Kidney (tissue), 14 donors: ENCODE data around the gene PPM1L. TPM values are rescaled to one million over a fixed set of nuclear protein-coding genes. Genes with fewer than 3 reads are reported as not detected.

Experiments
- DNase-seq, 5 donors: peaks; one replicate each; pipeline ENCODE4 v3.0.0-alpha.2; 2013 to 2020
- FAIRE-seq: peaks from 2 replicates; lab custom pipeline; 2012; peaks lifted over from hg19 to GRCh38; lab: Jason Lieb, UNC
- H3K27ac ChIP-seq, 2 donors: one replicate each; pipeline ENCODE4 v1.7.0; 2013; ENCODE audit warnings: low read depth in 2 of 2, low read length in 2 of 2, inconsistent platforms in 1 of 2
- H3K27me3 ChIP-seq: one replicate; pipeline ENCODE4 v1.7.1; 2013; ENCODE audit warnings: low read length, inconsistent platforms; ENCODE audit not compliant: control insufficient read depth, insufficient read depth
- H3K36me3 ChIP-seq, 3 donors: one replicate each; pipeline versions ENCODE4 v1.7.0 to v1.7.1; 2013; ENCODE audit warnings: low read length in 3 of 3, control low read depth in 1 of 3, inconsistent platforms in 1 of 3; ENCODE audit not compliant: insufficient read depth in 3 of 3, control insufficient read depth in 2 of 3
- H3K4me1 ChIP-seq, 3 donors: one replicate each; pipeline versions ENCODE4 v1.7.0 to v1.7.1; 2013; ENCODE audit warnings: low read length in 3 of 3, inconsistent platforms in 1 of 3, low read depth in 1 of 3; ENCODE audit not compliant: control insufficient read depth in 2 of 3, insufficient read depth in 2 of 3
- H3K4me3 ChIP-seq, 3 donors: one replicate each; pipeline versions ENCODE4 v1.7.0 to v1.8.1; 2013; ENCODE audit warnings: low read length in 3 of 3, control low read depth in 1 of 3, inconsistent platforms in 1 of 3
- H3K9ac ChIP-seq, 3 donors: one replicate each; pipeline versions ENCODE4 v1.7.0 to v1.7.1; 2013; ENCODE audit warnings: low read length in 3 of 3, control low read depth in 1 of 3, inconsistent platforms in 1 of 3
- H3K9me3 ChIP-seq, 3 donors: one replicate each; pipeline versions ENCODE4 v1.7.0 to v1.7.1; 2013; ENCODE audit warnings: low read length in 3 of 3, control low read depth in 1 of 3, inconsistent platforms in 1 of 3; ENCODE audit not compliant: control insufficient read depth in 2 of 3, insufficient read depth in 1 of 3
- intact Hi-C: fragments of 100-400 bp; cut with DNase I; formaldehyde crosslinking; loops from one replicate; pipeline ENCODE4 v1.11.1; 2022
- polyA plus RNA-seq: library from polyadenylated mRNA; stranded (reverse); fragments of 350-450 nt; fragmentation: Illumina TruSeq; extraction: RNeasy Lipid Tissue Mini Kit (QIAGEN cat#74804); gene quantifications from one replicate; pipeline ENCODE4 v1.2.3, GENCODE V29; 2014; ENCODE audit warnings: low read depth, low replicate concordance; ENCODE audit not compliant: insufficient read depth
- total RNA-seq: library from RNA; stranded (reverse); fragmentation: NEBNext Ultra II Directional; extraction: Animal tissue kit (Norgen Biotek cat#: 25700); gene quantifications from one replicate; pipeline ENCODE4 v1.2.1, GENCODE V29; 2021
- TF ChIP-seq, protein P1 (sequence below): IDR thresholded peaks from 3 replicates; pipeline ENCODE4 v1.5.1; 2012; ENCODE audit warnings: mild to moderate bottlenecking, moderate library complexity, borderline replicate concordance; ENCODE audit not compliant: insufficient read depth; ENCODE audit errors: extremely low read depth
- donor health status: control.
- donor health status: control.
- donor health status: control.
- donor health status: control.
- donor health status: control.
- donor health status: DM: yes; HTN: yes; CAD: no.
- donor health status: Normal renal cell carcinoma (clear cell type).

The PPM1L gene
- total and polyA plus RNA-seq, 2 donors from 2014 or later: 2.8 to 13.8 TPM

DNA sequence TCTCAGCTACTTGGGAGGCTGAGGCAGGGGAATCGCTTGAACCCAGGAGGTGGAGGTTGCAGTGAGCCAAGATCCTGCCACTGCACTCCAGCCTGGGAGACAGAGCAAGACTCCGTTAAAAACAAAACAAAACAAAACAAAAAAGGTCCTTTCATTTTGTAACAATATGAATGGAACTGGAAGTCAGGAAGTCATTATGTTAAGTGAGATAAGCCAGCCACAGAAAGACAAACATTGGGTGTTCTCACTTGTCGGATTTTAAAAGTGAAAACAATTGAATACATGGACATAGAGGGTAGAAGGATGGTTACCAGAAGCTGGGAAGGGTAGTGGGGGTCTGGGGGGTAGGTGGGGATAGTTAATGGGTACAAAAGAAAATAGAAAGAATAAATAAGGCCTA is 361.6 kb downstream of the PPM1L start:
- no peak for FAIRE-seq
- H3K36me3 ChIP-seq: no peaks in the 10 kb centered on the region
- H3K9me3 ChIP-seq: peaks cover 0 to 15% (median 2%) of the 10 kb centered on the region in 3 donors

GRCh38 chr3:161126495-161126894 is 370.5 kb downstream of the PPM1L start:
- intact Hi-C loops: no loop called here
- Histone ChIP-seq H3K4me3 (no peak overlapping the region), H3K9ac (no peak overlapping the region), H3K4me1 (no peaks in the 10 kb centered on the region), H3K27ac (no peak overlapping the region), H3K27me3 (no peaks in the 10 kb centered on the region), H3K9me3 (peaks cover 0 to 9% (median 0%) of the 10 kb centered on the region in 3 donors), H3K36me3 (no peaks in the 10 kb centered on the region)
- DNase-seq (no peak), FAIRE-seq (no peak)
- TF ChIP-seq, protein P1, sequence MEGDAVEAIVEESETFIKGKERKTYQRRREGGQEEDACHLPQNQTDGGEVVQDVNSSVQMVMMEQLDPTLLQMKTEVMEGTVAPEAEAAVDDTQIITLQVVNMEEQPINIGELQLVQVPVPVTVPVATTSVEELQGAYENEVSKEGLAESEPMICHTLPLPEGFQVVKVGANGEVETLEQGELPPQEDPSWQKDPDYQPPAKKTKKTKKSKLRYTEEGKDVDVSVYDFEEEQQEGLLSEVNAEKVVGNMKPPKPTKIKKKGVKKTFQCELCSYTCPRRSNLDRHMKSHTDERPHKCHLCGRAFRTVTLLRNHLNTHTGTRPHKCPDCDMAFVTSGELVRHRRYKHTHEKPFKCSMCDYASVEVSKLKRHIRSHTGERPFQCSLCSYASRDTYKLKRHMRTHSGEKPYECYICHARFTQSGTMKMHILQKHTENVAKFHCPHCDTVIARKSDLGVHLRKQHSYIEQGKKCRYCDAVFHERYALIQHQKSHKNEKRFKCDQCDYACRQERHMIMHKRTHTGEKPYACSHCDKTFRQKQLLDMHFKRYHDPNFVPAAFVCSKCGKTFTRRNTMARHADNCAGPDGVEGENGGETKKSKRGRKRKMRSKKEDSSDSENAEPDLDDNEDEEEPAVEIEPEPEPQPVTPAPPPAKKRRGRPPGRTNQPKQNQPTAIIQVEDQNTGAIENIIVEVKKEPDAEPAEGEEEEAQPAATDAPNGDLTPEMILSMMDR: no peak

More for the DNA sequence above, 361.6 kb downstream of the PPM1L start:
- no peak overlapping the region for H3K27ac ChIP-seq
- no peak overlapping the region for H3K4me3 ChIP-seq
- intact Hi-C loops: no loop called here
- TF ChIP-seq, protein P1: no peak
- no peak overlapping the region for H3K9ac ChIP-seq
- no peaks in the 10 kb centered on the region for H3K4me1 ChIP-seq
- H3K27me3 ChIP-seq: no peaks in the 10 kb centered on the region
- no peak for DNase-seq

Other genes with a start within 250 kb of the PPM1L start
- gene KPNA4, start 190.7 kb upstream of the PPM1L start, total RNA-seq: 37.9 TPM
- gene KPNA4, start 190.7 kb upstream of the PPM1L start, polyA plus RNA-seq: 11.7 TPM
- gene ARL14, start 79.1 kb upstream of the PPM1L start, total RNA-seq: 0.31 TPM
- gene ARL14, start 79.1 kb upstream of the PPM1L start, polyA plus RNA-seq: not detected